GM23338 (cell line): Measurements from ENCODE around the gene ACTN2. TPM values are rescaled to one million over a fixed set of nuclear protein-coding genes. Genes with fewer than 3 reads are reported as not detected.
A peak's percentile ranks its signal among the peaks of the same experiment; 100 is the strongest.
"Not testable (repeated sequence)": the region's sequence is repeated elsewhere in the genome, so short reads cannot be mapped to it uniquely, and the experiment has no call there.

ENCODE experiments used
- ATAC-seq: fragments of 200-7000 bp; cut with Tn5 transposase; 3 replicates; pipeline ENCODE4 v1.9.1; 2020
- DNase-seq: peaks from one replicate; pipeline ENCODE4 v3.0.0-alpha.2; 2015; ENCODE audit warnings: low spot score
- H2AFZ ChIP-seq: fragments of 200-600 bp; sonication (generic); 2 replicates; pipeline ENCODE4 v1.8.0; 2016; ENCODE audit warnings: antibody characterized with exemption, mild to moderate bottlenecking, moderate library complexity
- H3F3A ChIP-seq: fragments of 200-600 bp; sonication (generic); replicated peaks from 2 replicates; pipeline ENCODE4 v1.8.0; 2017; ENCODE audit warnings: antibody characterized with exemption, mixed run types, low read depth
- H3K27ac ChIP-seq: fragments of 200-600 bp; sonication (generic); 2 replicates; pipeline ENCODE4 v1.6.1; 2016; ENCODE audit warnings: low read depth
- H3K27me3 ChIP-seq: fragments of 200-600 bp; sonication (generic); 2 replicates; pipeline ENCODE4 v1.8.0; 2016; ENCODE audit warnings: mild to moderate bottlenecking, mixed run types, moderate library complexity; ENCODE audit not compliant: insufficient read depth
- H3K36me3 ChIP-seq: fragments of 200-600 bp; sonication (generic); 2 replicates; pipeline ENCODE4 v1.8.0; 2016; ENCODE audit warnings: mild to moderate bottlenecking; ENCODE audit not compliant: insufficient read depth
- H3K4me1 ChIP-seq: fragments of 200-600 bp; sonication (generic); 2 replicates; pipeline ENCODE4 v1.8.0; 2016; ENCODE audit warnings: mild to moderate bottlenecking, moderate library complexity; ENCODE audit not compliant: insufficient read depth
- H3K4me2 ChIP-seq: fragments of 200-600 bp; sonication (generic); 2 replicates; pipeline ENCODE4 v1.7.1; 2017; ENCODE audit warnings: mixed run types
- H3K4me3 ChIP-seq: fragments of 200-600 bp; sonication (generic); 2 replicates; pipeline ENCODE4 v1.6.1; 2016; ENCODE audit warnings: mixed run types
- H3K79me2 ChIP-seq: fragments of 200-600 bp; sonication (generic); replicated peaks from 2 replicates; pipeline ENCODE4 v1.8.0; 2017; ENCODE audit warnings: mild to moderate bottlenecking; ENCODE audit not compliant: insufficient read depth
- H3K9me2 ChIP-seq: fragments of 200-600 bp; sonication (generic); 2 replicates; pipeline ENCODE4 v1.8.0; 2017; ENCODE audit not compliant: insufficient read depth
- H4K20me1 ChIP-seq: fragments of 200-600 bp; sonication (generic); replicated peaks from 2 replicates; pipeline ENCODE4 v1.8.0; 2017; ENCODE audit warnings: mild to moderate bottlenecking; ENCODE audit not compliant: insufficient read depth
- H3K27ac Mint-ChIP-seq: 2 replicates; pipeline ENCODE4 v1.8.0; 2020; ENCODE audit warnings: inconsistent platforms, mild to moderate bottlenecking, moderate library complexity, mixed read lengths
- H3K27me3 Mint-ChIP-seq: 3 replicates; pipeline ENCODE4 v1.8.0; 2022; ENCODE audit warnings: low read depth, mild to moderate bottlenecking, moderate library complexity, mixed read lengths, inconsistent platforms; ENCODE audit not compliant: insufficient read depth, poor library complexity
- H3K36me3 Mint-ChIP-seq: 3 replicates; pipeline ENCODE4 v1.8.0; 2021; ENCODE audit warnings: low read depth, mild to moderate bottlenecking, inconsistent platforms, moderate library complexity, mixed read lengths
- H3K4me1 Mint-ChIP-seq: 3 replicates; pipeline ENCODE4 v1.8.0; 2020; ENCODE audit warnings: mild to moderate bottlenecking, inconsistent platforms, mixed read lengths
- H3K4me3 Mint-ChIP-seq: 3 replicates; pipeline ENCODE4 v1.8.0; 2021; ENCODE audit warnings: moderate library complexity, mild to moderate bottlenecking, inconsistent platforms, mixed read lengths
- H3K9me3 Mint-ChIP-seq: 3 replicates; pipeline ENCODE4 v1.8.0; 2020; ENCODE audit warnings: moderate library complexity, mild to moderate bottlenecking, inconsistent platforms, mixed read lengths
- EZH2phosphoT487 ChIP-seq: fragments of 200-600 bp; sonication (generic); IDR thresholded peaks from one replicate; pipeline ENCODE4 v1.8.1; 2018; ENCODE audit warnings: antibody characterized with exemption; ENCODE audit not compliant: unreplicated experiment
- JUNB ChIP-seq: IDR thresholded peaks from one replicate; pipeline ENCODE4 v1.6.1; 2016; ENCODE audit warnings: antibody characterized with exemption; ENCODE audit not compliant: unreplicated experiment
- NANOG ChIP-seq: IDR thresholded peaks from 2 replicates; pipeline ENCODE4 v1.6.1; 2016; ENCODE audit warnings: antibody characterized with exemption, borderline replicate concordance
- REST ChIP-seq: IDR thresholded peaks from one replicate; pipeline ENCODE4 v1.6.1; 2018; ENCODE audit warnings: antibody characterized with exemption; ENCODE audit not compliant: unreplicated experiment
- STAT1 ChIP-seq: IDR thresholded peaks from one replicate; pipeline ENCODE4 v1.6.1; 2016; ENCODE audit warnings: antibody characterized with exemption; ENCODE audit not compliant: unreplicated experiment
- ZNF114 ChIP-seq: fragments of 250-450 bp; sonication (Bioruptor Pico); IDR thresholded peaks from 2 replicates; pipeline ENCODE4 v1.5.0; 2020; ENCODE audit warnings: mild to moderate bottlenecking, moderate library complexity
- polyA plus RNA-seq: library from polyadenylated mRNA; unstranded; fragments of >200 nt; fragmentation: Nextera tagmentation; extraction: Ambion mirVana; gene quantifications from 2 replicates; pipeline ENCODE4 v1.2.1, GENCODE V29; 2016
- total RNA-seq: library from RNA; depleted of rRNA; stranded (reverse); fragments of >200 nt; shearing (Covaris generic); gene quantifications from 2 replicates; pipeline ENCODE4 v1.2.3, GENCODE V29; 2014

Gene ACTN2
- total and polyA plus RNA-seq, 2 experiments from 2014 or later, result 1.9 to 2.8 TPM

GRCh38 chr1:236668909-236669308, 17.4 kb upstream of the ACTN2 start:
- H3K27me3 ChIP-seq, H2AFZ ChIP-seq, H3F3A ChIP-seq, H3K36me3 Mint-ChIP-seq, H3K27me3 Mint-ChIP-seq, H3K4me3 ChIP-seq, H3K4me1 Mint-ChIP-seq, ATAC-seq, DNase-seq, H3K36me3 ChIP-seq, H4K20me1 ChIP-seq, H3K4me3 Mint-ChIP-seq, H3K4me1 ChIP-seq, H3K27ac Mint-ChIP-seq, H3K9me3 Mint-ChIP-seq, H3K9me2 ChIP-seq, H3K4me2 ChIP-seq, H3K79me2 ChIP-seq, H3K27ac ChIP-seq: not testable (repeated sequence)

GRCh38 chr1:236670060-236670459, 16.2 kb upstream of the ACTN2 start:
- H3K36me3 Mint-ChIP-seq, result peaks cover 3% of the 10 kb centered on the region; the same call in 2 of the 3 replicates
- no peaks in the 10 kb centered on the region for H3K4me1 Mint-ChIP-seq
- H3K27ac Mint-ChIP-seq, result no peak overlapping the region
- no peak overlapping the region for H3K4me3 Mint-ChIP-seq
- H3K9me3 Mint-ChIP-seq, result peaks cover 3% of the 10 kb centered on the region; the same call in 1 of the 3 replicates
- ATAC-seq (no peak), DNase-seq (no peak)
- Histone ChIP-seq H3K27ac (no peak overlapping the region), H3K4me3 (no peak overlapping the region), H3K9me2 (no peaks in the 10 kb centered on the region), H3K4me2 (no peak overlapping the region), H3K36me3 (no peaks in the 10 kb centered on the region), H4K20me1 (no peaks in the 10 kb centered on the region; the same call in 1 of the 2 replicates), H2AFZ (0 out of 2 replicates have a peak overlapping the region, but pooled peaks have one; percentile 23), H3K79me2 (no peaks in the 10 kb centered on the region), H3K4me1 (no peaks in the 10 kb centered on the region), H3F3A (no peaks in the 10 kb centered on the region), H3K27me3 (no peaks in the 10 kb centered on the region)
- TF ChIP-seq NANOG (no peak), JUNB (no peak), ZNF114 (CRISPR knock-in tag) (no peak), STAT1 (no peak)
- no peaks in the 10 kb centered on the region for H3K27me3 Mint-ChIP-seq

GRCh38 chr1:236673289-236673919, 12.9 kb upstream of the ACTN2 start:
- no peaks in the 10 kb centered on the region for H3K36me3 Mint-ChIP-seq
- peaks cover 4% of the 10 kb centered on the region; the same call in 1 of the 2 replicates for H3K9me2 ChIP-seq
- no peak overlapping the region for H2AFZ ChIP-seq
- H4K20me1 ChIP-seq, result no peaks in the 10 kb centered on the region; the same call in 1 of the 2 replicates
- no peak for ATAC-seq
- no peak overlapping the region for H3K4me3 ChIP-seq
- no peak for DNase-seq
- no peak overlapping the region for H3K27ac ChIP-seq
- H3K9me3 Mint-ChIP-seq, result no peaks in the 10 kb centered on the region
- no peaks in the 10 kb centered on the region for H3F3A ChIP-seq
- H3K36me3 ChIP-seq, result no peaks in the 10 kb centered on the region
- no peaks in the 10 kb centered on the region for H3K79me2 ChIP-seq
- no peak for TF ChIP-seq EZH2phosphoT487
- TF ChIP-seq JUNB, result no peak
- TF ChIP-seq REST, result no peak
- TF ChIP-seq NANOG, result no peak
- no peak for TF ChIP-seq STAT1
- H3K4me1 ChIP-seq, result no peaks in the 10 kb centered on the region
- no peak overlapping the region for H3K4me3 Mint-ChIP-seq
- H3K4me2 ChIP-seq, result no peak overlapping the region
- no peaks in the 10 kb centered on the region for H3K27me3 ChIP-seq
- H3K27me3 Mint-ChIP-seq, result no peaks in the 10 kb centered on the region
- H3K27ac Mint-ChIP-seq, result no peak overlapping the region
- H3K4me1 Mint-ChIP-seq, result peaks cover 11% of the 10 kb centered on the region
